GM12875 (cell line): ENCODE measurements around the gene DLL3.
"Not testable (repeated sequence)": the region's sequence is repeated elsewhere in the genome, so short reads cannot be mapped to it uniquely, and the experiment has no call there.

Experiments used
- H3K4me3 ChIP-seq: one replicate; pipeline ENCODE4 v1.5.1; 2011; ENCODE audit warnings: low read depth, low read length, control low read depth
- TF ChIP-seq, protein P1 (sequence below): IDR thresholded peaks from 2 replicates; pipeline ENCODE4 v1.5.1; 2011; ENCODE audit warnings: low read depth, mild to moderate bottlenecking, control low read depth, inconsistent platforms, low read length, moderate library complexity, borderline replicate concordance; ENCODE audit not compliant: insufficient read depth

DLL3 gene

DNA sequence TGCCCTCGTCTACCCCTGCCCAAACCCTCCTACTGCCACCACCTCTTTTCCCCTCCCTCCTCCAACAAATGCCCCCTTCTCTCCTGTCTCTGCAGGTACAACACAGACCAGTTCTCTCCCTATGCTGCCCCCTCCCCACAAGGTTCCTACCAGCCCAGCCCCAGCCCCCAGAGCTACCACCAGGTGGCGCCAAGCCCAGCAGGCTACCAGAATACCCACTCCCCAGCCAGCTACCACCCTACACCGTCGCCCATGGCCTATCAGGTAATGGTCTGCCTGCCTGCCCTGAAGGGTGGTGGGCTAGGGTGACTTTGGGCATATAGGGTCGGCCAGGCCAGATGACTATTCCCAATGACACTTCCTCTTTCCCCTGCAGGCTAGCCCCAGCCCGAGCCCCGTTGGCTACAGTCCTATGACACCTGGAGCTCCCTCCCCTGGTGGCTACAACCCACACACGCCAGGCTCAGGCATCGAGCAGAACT is 24.6 kb upstream of the DLL3 start:
- TF ChIP-seq, protein P1, sequence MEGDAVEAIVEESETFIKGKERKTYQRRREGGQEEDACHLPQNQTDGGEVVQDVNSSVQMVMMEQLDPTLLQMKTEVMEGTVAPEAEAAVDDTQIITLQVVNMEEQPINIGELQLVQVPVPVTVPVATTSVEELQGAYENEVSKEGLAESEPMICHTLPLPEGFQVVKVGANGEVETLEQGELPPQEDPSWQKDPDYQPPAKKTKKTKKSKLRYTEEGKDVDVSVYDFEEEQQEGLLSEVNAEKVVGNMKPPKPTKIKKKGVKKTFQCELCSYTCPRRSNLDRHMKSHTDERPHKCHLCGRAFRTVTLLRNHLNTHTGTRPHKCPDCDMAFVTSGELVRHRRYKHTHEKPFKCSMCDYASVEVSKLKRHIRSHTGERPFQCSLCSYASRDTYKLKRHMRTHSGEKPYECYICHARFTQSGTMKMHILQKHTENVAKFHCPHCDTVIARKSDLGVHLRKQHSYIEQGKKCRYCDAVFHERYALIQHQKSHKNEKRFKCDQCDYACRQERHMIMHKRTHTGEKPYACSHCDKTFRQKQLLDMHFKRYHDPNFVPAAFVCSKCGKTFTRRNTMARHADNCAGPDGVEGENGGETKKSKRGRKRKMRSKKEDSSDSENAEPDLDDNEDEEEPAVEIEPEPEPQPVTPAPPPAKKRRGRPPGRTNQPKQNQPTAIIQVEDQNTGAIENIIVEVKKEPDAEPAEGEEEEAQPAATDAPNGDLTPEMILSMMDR = peak; percentile 93
- no peak overlapping the region for H3K4me3 ChIP-seq

DNA sequence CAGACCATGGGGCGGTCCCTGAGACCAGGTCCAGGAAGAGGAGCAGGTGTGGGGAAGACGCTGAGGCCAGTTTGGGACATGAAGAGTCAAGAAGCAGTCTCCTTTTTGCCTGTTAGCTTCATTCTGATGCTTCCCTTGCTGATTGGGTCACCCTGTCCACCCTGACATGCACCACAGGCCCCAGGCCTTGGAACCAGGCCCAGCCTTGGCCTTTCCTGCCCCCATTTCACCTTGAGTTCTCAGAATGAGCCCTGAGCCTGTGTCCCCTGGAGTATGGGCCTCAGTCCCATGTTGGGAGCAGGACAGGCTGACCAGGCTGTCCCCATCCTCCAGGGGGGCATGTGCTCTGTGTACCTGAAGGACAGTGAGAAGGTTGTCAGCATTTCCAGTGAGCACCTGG is 23.0 kb upstream of the DLL3 start:
- TF ChIP-seq, protein P1 = no peak
- H3K4me3 ChIP-seq = no peak overlapping the region

- H3K4me3 ChIP-seq = not testable (repeated sequence)
Measured at GRCh38 chr19:39479319-39479801, 19.4 kb upstream of the DLL3 start.

GRCh38 chr19:39479916-39480315 is 18.8 kb upstream of the DLL3 start:
- H3K4me3 ChIP-seq = no peak overlapping the region

GRCh38 chr19:39480337-39481228 is 18.2 kb upstream of the DLL3 start, which contains the start of gene TIMM50:
Gene TIMM50, plus strand, starts transcription at chr19:39480838. Its CDS starts 16 bp downstream, at chr19:39480854.
- TF ChIP-seq, protein P1 = no peak
- peak within 1 kb of the TSS; percentile 75 for H3K4me3 ChIP-seq

More at GRCh38 chr19:39479916-39480315, 18.8 kb upstream of the DLL3 start:
- TF ChIP-seq, protein P1 = no peak

GRCh38 chr19:39481229-39481545 is 17.6 kb upstream of the DLL3 start:
- H3K4me3 ChIP-seq = peak overlapping the region; percentile 75
- TF ChIP-seq, protein P1 = no peak

DNA sequence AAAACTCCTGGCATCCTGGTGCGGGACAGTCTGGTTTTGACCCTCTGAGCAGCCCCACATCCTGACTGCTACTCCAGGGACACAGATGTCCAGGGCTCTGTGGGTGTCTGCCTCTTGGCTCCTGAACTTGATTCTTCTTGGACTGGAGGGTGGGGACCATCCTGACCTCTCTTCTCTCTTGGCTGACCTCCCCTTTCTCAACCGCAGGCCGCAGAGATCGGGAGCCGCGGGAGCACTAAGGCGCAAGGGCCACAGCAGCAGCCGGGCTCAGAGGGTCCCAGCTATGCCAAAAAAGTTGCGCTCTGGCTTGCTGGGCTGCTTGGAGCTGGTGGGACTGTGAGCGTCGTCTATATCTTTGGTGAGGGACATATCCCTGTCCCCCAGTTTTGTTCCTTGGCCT is 17.1 kb upstream of the DLL3 start:
- H3K4me3 ChIP-seq = peak overlapping the region; percentile 75
- TF ChIP-seq, protein P1 = no peak
